C4-2B (cell line): ENCODE measurements around the gene SLC10A7.

Experiments used
- H3K27ac ChIP-seq: fragments of 450-650 bp; 2 replicates; pipeline ENCODE4 v1.5.1; 2017
- ZFX ChIP-seq: fragments of 450-650 bp; IDR thresholded peaks from 2 replicates; pipeline ENCODE4 v1.6.1; 2017
- TF ChIP-seq, protein P1 (sequence below): fragments of 450-650 bp; conservative IDR thresholded peaks from 2 replicates; pipeline ENCODE4 v1.5.1; 2017; ENCODE audit warnings: mild to moderate bottlenecking

SLC10A7 gene

DNA sequence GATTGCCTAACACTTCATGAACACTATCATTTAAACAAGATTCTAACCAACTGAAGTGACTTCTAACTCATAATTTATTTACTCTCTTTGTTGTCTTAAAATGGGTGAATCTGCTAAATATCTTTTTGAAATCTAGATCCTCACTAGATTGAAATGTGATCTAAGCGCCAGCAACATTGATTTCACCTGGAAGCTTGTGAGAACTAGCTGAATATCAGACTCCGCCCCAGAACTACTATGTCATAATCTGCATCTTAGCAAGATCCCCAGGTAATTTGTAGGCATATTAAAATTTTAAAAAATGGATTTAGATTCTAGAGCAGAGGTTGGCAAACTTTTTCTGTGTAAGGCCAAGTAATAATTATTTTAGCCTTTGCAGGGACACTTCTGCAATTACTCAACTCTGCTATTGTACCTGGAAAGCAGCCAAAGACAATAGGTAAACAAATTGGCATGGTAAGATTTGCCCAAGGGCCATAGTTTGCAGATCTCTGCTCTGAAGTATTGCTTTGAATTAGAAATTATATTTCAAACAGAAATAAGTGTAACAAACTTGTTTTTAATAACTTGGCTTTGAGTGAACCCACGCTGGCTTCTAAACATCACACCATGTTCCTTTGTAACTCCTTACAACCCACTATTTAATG is 185.9 kb downstream of the SLC10A7 start:
- no peak for TF ChIP-seq ZFX
- TF ChIP-seq, protein P1, sequence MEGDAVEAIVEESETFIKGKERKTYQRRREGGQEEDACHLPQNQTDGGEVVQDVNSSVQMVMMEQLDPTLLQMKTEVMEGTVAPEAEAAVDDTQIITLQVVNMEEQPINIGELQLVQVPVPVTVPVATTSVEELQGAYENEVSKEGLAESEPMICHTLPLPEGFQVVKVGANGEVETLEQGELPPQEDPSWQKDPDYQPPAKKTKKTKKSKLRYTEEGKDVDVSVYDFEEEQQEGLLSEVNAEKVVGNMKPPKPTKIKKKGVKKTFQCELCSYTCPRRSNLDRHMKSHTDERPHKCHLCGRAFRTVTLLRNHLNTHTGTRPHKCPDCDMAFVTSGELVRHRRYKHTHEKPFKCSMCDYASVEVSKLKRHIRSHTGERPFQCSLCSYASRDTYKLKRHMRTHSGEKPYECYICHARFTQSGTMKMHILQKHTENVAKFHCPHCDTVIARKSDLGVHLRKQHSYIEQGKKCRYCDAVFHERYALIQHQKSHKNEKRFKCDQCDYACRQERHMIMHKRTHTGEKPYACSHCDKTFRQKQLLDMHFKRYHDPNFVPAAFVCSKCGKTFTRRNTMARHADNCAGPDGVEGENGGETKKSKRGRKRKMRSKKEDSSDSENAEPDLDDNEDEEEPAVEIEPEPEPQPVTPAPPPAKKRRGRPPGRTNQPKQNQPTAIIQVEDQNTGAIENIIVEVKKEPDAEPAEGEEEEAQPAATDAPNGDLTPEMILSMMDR = no peak
- peak overlapping the region; percentile 63; the same call in 1 of the 2 replicates for H3K27ac ChIP-seq

DNA sequence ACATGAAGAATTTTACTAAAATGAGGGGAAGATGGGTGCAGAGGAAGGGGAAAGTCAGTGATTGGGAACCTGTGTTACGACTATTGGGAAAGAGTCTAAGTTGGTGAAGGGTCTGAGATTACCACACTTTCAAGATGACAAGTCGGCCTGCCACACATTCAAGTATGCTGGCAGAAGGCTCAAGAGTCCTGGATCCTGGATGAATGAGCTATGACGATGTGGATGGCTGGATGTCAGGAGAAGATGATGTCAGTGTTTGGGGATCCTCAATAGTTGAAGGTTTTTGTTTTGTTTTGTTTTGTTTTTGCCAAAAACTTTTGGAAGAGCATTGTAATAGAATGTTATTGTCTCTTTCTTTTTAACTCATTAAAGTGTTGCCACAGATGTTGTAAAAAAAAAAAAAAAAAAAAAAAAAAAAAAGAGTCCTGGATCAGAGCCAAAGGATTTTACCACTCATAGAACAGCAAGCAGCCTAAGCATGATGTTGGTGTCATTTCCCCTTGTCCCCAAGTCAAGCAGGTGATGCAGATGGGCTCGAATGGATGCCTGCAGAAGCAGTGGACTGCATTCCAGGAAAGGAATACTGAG is 186.8 kb downstream of the SLC10A7 start:
- H3K27ac ChIP-seq = peak overlapping the region; percentile 63; the same call in 1 of the 2 replicates
- TF ChIP-seq, protein P1 = no peak
- TF ChIP-seq ZFX = no peak

DNA sequence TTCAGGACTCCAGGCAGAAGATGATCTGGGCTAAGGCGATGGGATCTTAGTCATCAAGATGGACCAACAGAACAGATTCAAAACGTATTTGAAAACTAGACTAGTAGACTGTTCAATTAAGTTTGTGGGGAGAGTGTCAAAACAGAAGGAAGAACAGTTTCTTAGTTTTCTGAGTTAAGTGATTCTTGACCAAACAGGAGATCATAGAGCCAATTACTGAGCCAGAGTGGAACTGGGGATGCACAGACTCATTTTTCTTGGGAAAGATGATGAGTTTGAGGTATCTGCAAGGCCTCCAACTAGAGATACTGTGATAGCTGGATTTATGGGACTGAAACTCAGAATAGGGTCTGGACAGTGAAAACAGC is 187.9 kb downstream of the SLC10A7 start:
- H3K27ac ChIP-seq = peak overlapping the region; percentile 18; the same call in 1 of the 2 replicates
- TF ChIP-seq ZFX = no peak
- TF ChIP-seq, protein P1 = no peak

DNA sequence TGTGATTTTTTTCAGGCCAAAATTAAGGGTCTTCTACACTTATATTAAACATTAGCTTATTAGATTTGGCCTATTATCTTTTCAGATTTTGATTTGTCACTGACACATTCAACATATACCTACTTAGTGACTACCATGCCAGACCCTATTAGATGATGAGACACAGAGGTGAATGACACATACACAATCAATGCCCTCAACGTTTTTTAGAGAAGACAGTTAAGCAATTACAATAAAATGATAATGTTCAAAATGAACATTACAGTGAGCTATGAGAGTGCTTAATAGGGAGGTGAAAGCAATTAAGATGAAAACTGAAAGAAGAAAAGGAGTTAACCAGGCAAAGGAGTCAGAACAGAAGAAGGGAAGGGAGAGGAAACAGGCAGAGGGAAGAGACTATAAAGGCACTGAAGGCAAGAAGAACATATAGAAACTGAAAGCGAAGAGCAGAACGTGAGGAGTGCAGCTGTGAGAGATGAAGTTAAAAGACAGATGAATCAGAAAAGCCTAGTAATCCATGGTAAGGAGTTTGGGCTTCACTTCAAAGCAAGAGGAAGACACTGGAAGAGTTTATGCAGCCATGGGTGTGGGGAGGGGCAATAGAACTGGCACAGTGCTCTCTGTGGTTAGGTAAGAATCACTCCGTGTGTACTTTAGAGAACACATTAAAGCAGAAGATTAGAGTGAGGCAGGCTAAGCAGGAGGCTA is 188.4 kb downstream of the SLC10A7 start:
- H3K27ac ChIP-seq = peak overlapping the region; percentile 18; the same call in 1 of the 2 replicates
- TF ChIP-seq ZFX = no peak
- TF ChIP-seq, protein P1 = no peak

DNA sequence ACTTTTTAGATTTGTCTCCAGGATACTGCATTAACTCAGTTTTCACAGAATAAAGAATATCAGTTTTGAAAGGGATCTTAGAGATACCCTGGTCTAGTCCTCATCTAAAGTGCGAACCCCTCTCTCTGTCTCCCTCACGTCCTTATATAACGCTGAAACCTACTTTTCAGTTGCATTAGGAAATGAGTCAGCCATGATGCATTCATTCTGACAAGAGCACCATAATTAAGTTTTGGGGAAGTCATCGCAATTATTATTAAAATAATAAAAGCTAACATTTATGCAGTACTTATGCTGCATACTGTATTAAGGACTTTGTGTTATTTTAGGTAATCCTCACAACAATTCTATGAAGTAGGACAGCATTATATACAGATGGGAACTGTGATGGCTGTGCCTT is 191.3 kb downstream of the SLC10A7 start:
- H3K27ac ChIP-seq = no peak overlapping the region
- TF ChIP-seq, protein P1 = no peak
- no peak for TF ChIP-seq ZFX

DNA sequence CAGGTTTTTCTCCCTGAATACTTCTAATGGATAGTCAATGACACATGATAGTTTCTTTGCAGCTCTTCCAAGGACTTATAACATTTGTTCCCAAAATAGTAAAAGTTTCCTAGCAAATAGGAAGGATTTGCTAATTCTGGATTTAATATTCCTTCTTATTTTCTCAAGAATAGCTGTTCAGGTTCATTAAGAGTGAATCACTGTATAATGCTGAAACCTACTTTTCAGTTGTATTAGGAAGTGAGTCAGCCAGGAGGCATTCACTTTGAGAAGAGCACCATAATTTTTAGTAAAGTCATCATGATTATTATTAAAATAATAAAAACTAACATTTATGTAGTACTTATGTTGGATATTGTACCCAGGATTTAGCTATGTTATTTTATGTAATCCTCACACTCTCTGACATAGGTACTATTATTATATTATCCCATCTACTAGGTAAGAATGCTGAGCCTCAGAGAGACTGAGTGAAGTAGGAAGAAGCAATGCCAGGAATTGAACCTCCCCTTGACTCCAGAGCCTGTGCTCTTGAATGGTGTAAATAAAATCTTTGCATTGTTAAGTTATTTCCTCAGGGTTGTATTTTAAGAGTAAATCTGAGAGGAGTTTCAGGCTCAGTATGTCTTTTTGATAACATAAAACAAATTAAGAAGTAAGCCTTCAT is 192.6 kb downstream of the SLC10A7 start:
- TF ChIP-seq ZFX = no peak
- TF ChIP-seq, protein P1 = no peak
- no peak overlapping the region for H3K27ac ChIP-seq
